IMR-90 (cell line): ENCODE results near the gene OSBPL2.

Source experiments
- MAFK ChIP-seq: IDR thresholded peaks from 2 replicates; pipeline ENCODE4 v1.6.1; 2012; ENCODE audit warnings: low read depth, low read length, improper control_type of control experiment
- MAZ ChIP-seq: IDR thresholded peaks from 2 replicates; pipeline ENCODE4 v1.6.1; 2012; ENCODE audit warnings: low read depth, mild to moderate bottlenecking, low read length, improper control_type of control experiment, moderate library complexity, borderline replicate concordance
- MXI1 ChIP-seq: IDR thresholded peaks from 2 replicates; pipeline ENCODE4 v1.6.1; 2012; ENCODE audit warnings: low read depth, mild to moderate bottlenecking, low read length, moderate library complexity, borderline replicate concordance
- POLR2A ChIP-seq: IDR thresholded peaks from 2 replicates; pipeline ENCODE4 v1.6.1; 2012; ENCODE audit warnings: mild to moderate bottlenecking, low read depth, low read length
- RCOR1 ChIP-seq: IDR thresholded peaks from 2 replicates; pipeline ENCODE4 v1.6.1; 2012; ENCODE audit warnings: mild to moderate bottlenecking, low read length, improper control_type of control experiment; ENCODE audit not compliant: insufficient replicate concordance
- TF ChIP-seq, protein P1 (sequence below): conservative IDR thresholded peaks from 2 replicates; pipeline ENCODE4 v1.5.1; 2012; ENCODE audit warnings: mild to moderate bottlenecking, low read depth, low read length, improper control_type of control experiment

- TF ChIP-seq MAFK, result no peak
- no peak for TF ChIP-seq MXI1
- TF ChIP-seq RCOR1, result no peak
- TF ChIP-seq, protein P1, sequence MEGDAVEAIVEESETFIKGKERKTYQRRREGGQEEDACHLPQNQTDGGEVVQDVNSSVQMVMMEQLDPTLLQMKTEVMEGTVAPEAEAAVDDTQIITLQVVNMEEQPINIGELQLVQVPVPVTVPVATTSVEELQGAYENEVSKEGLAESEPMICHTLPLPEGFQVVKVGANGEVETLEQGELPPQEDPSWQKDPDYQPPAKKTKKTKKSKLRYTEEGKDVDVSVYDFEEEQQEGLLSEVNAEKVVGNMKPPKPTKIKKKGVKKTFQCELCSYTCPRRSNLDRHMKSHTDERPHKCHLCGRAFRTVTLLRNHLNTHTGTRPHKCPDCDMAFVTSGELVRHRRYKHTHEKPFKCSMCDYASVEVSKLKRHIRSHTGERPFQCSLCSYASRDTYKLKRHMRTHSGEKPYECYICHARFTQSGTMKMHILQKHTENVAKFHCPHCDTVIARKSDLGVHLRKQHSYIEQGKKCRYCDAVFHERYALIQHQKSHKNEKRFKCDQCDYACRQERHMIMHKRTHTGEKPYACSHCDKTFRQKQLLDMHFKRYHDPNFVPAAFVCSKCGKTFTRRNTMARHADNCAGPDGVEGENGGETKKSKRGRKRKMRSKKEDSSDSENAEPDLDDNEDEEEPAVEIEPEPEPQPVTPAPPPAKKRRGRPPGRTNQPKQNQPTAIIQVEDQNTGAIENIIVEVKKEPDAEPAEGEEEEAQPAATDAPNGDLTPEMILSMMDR, result no peak
- TF ChIP-seq POLR2A, result no peak
- TF ChIP-seq MAZ, result no peak
Observed at GRCh38 chr20:62224113-62224855, 14.0 kb upstream of the OSBPL2 start.
